Activated CD8-positive, alpha-beta memory T cell treated with anti-CD3 and anti-CD28 coated beads, Interleukin-2, amount 50 U/mL, for 1 hour (primary cell): ENCODE data around the gene XYLT1.
"Not testable (repeated sequence)": the region's sequence is repeated elsewhere in the genome, so short reads cannot be mapped to it uniquely, and the experiment has no call there.

Experiments used
- DNase-seq: peaks from one replicate; pipeline ENCODE4 v3.0.0-alpha.2; 2020; ENCODE audit errors: extremely low read depth

The XYLT1 gene

DNA sequence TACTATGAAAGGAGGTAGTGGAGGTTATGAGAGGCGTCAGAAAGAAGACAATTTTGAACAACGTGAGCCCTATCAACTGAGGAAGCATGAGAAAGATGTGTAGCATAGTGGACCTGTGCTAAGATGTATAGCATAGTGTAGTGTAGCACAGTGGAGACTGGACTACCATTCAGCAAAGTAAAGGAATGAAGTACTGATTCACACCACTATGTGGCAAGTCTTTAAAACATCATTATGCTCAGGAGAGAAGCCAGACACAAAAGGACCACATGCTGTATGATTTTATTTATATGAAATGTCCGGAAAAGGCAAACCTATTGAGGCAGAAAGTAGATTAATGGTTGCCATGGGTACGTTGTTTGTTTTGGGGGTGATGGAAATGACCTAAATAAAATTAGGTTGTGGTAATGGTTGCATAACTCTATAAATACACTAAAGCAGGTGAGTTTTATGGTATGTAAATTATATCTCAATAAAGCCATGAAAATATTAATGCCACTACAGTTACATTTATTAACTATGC is 20.4 kb upstream of the XYLT1 start:
- DNase-seq, result no peak

DNA sequence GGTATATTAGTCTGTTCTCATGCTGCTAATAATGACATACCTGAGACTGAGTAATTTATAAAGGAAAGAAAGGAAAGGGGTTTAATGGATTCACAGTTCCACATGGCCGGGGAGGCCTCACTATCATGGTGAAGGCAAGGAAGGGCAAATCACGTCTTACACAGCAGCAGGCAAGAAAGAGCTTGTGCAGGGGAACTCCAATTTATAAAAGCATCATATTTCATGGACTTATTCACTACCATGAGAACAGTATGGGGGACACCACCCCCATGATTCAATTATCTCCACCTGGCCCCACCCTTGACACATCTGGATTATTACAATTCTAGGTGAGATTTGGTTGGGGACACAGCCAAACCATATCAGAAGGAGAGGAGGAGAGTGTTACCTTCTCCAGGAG is 17.7 kb upstream of the XYLT1 start:
- DNase-seq, result no peak

DNA sequence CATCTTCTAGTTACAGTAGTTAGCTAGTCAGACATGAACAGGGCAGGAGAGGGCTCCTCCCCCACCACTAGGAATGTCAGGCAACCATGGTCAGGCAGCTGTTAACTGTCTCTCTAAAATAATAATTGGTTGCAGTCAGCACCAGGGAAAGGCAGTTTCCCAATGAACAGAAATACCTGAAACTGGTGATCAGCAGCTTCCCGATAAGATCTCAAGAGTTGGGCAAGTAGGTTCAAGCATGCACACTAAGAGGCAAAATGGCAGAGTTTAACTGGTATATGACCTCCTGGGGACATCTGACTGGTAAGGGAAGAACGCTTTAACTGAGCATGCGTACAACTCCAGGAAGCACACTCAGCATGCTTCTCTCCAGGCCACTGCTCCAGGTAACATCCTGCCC is 12.6 kb upstream of the XYLT1 start:
- DNase-seq, result no peak

DNA sequence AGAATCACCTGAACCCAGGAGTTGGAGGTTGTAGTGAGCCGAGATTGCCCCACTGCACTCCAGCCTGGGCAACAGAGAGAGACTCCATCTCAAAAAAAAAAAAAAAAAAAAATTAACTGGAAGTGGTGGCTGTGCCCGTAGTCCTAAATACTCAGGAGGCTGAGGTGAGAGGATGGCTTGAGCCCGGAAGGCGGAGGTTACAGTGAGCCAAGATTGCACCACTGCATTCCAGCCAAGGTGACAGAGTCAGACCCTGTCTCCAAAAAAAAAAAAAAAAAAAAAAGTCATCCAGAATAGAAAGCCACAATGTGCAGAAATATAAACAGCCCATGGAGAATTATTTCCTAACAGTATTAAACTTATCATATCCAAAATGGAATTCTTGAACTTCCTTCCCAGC is 11.6 kb upstream of the XYLT1 start:
- not testable (repeated sequence) for DNase-seq

DNA sequence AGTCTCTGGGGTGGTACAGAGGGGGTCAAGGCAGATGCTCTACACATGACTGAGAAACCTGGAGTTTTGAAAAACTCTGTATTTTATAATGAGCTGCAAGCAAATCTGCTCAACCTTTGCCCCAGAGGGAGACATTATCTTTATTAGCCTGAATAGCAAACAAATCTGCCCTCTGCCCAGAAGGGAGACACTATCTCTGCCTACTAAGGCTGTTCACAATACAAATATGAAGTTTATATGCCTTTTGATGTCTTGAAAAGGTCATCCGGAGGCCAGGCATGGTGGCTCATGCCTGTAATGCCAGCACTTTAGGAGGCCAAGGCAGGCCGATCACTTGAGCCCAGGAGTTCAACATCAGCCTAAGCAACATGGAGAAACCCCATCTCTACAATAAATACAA is 11.0 kb upstream of the XYLT1 start:
- no peak for DNase-seq

DNA sequence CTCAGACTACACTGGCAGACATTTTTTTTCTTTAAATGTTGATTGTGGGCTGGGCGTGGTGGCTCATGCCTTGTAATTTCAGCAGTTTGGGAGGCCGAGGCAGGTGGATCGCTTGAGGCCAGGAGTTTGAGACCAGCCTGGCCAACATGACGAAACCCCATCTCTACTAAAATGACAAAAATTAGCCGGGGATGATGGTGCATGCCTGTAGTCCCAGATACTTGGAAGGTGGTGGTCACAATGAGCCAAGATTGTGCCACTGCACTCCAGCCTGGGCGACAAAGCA is 6.4 kb upstream of the XYLT1 start:
- DNase-seq, result not testable (repeated sequence)

DNA sequence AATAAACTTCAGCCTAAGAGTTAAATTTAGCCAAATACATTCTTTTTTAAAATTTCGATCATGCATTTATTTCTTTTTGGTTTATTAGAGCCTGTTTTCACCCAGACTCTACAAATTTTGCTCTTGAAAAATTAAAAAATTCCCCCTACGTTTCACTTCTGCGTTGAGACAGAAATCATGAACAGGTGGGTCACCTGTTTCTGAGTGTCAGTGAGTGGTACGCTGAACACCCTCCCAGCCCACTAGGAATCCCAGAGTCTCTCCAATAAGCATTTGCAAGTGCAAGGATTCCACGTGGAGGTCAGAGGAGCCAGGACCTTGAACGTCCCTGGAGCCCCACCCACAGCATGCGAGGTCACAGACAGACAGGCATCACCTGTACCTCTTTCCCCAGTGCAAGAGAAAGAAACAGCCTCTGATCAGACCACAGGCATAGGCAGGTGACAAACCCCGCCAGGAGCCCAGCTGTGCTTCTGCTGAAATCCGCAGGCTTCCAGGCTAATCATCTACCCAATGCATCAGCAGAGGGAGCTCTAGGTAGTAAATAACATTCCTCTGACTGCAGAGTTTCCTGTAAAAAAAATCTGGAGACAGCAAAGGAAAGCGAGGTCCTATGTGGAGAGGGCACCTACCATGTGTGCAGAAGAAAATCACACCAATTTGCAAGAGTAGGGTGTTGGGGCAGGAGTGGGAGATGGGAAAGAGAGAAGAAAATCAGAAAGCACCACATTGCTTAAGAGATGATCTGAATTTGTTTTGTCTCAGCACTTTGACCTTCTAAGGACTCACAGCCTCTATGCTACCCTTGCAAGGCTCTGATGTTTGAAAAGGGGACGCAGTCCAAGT is 5.9 kb upstream of the XYLT1 start:
- DNase-seq, result no peak

DNA sequence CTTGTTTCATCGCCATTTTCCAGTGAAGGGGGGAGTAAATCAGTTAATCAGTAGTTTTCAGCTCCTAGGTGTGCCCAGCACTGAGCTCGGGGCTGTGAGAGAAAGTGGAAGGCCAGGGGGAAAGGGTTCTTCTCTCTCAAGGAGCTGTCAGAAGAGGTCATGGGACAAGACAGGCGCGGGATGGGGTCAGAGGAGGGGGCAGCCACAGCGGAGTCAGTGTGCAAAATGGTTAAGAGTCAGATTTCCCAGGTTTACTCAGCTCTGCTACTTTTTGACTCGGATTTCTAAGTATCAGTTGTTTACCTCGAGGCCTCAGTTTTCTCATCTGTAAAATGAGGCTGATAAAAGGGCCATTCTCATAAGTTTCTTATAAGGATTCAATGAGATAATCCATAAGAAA is 4.3 kb upstream of the XYLT1 start:
- DNase-seq, result no peak

DNA sequence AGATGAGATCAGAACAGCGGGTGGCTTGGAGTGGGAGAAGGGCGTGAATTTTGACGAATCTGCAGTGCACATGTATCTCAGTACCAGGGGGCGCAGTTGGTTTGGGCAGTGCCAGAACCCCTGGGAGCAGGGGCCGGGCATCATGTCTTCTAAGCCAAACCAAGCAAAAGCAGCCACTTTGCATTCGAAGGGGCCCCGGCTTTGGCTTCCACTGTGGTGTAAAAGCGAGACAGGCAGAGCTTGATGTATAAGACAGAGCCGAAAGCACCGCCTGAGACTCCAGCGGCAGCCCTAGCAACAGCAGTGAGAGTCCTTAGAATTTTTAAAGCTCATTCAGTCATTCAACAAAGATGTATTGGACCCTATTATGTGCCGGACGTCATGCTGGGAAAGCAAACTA is 3.8 kb upstream of the XYLT1 start:
- no peak for DNase-seq

DNA sequence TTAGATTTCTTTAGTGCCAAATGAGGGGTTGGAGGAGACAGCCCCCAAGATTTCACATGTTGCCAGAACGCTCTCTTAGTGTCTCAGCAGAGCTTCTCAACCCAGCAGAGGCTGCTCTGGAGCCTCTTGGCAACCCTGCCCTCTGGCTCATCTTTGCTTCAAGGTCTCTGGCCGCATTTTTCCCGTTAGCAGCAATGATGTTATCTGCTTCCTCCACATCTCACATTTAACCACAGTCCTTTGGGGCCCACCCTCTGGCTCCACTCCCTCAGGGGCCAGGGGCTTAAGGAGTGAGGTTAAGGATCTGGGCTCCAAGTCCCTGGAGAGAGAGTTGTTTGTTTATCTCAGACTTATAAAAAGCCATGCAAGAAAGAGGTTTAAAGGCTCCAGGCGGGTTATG is 3.3 kb upstream of the XYLT1 start:
- no peak for DNase-seq

DNA sequence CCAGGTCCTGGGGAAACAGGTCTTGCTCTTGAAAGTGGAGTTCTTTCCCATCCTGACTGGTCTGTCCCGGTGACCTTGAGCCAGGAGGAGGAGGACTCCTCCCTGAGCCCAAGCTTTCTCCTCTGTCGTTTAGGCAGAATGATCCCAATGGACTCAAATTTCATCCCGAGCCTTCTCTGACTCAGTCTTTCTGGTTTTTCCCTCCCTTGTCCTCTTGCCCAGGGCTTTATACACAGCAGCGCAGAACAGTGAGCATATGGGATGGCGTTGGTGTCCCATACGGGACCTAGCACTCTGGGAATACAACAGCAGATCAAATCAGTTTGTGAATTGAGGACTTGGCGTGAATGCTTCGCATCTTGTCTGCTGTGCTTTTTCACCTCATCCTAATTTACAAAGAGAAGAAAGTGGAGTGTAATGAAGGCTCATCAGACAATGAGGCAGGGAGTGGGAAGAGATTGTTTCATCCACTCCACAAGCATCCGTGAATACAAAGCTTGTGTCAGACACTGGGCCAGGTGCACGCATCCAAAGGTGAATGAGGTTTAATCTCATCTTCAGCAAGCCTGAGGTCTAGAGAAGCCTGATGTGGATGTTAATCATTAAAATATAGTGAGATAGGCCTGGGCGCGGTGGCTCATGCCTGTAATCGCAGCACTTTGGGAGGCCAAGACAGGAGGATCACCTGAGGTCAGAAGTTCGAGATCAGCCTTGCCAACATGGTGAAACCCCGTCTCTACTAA is 1.1 kb upstream of the XYLT1 start:
- DNase-seq, result no peak

DNA sequence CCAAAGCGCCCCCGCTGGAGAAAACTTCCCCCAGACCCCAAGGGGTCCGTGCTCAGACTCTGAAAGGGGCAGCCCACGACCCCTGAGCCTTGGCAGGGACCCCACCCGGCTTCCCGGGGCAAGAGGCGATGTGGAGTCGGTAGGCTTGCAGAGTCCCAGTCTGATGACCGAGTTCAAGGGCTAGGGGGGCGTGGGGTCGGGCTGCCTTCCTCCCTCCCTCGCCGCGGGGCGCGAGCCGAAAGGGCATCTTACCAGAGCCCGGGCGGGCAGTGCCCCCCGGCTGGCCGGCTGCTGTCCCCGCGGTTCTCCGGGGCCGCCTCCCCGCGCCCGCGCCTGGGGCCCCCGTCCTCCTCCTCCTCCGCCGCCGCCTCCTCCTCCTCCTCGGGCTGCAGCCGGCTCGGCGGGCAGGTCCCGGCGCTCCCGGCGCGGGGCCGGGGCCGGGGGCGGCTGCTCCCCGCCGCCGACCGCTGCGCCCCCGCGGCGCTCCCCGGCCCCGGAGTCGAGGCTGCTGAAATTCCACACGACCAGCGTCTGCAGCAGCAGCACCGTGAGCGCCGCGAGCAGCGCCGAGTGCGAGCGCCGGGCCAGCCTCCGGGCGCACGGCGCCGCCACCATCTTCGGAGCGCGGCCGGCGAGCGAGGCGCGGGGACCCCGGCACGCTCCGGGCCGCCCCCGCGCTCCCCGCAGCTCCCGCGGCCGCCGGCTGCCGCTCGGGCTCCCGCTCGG is 415 bp downstream of the XYLT1 start:
- DNase-seq, result no peak

DNA sequence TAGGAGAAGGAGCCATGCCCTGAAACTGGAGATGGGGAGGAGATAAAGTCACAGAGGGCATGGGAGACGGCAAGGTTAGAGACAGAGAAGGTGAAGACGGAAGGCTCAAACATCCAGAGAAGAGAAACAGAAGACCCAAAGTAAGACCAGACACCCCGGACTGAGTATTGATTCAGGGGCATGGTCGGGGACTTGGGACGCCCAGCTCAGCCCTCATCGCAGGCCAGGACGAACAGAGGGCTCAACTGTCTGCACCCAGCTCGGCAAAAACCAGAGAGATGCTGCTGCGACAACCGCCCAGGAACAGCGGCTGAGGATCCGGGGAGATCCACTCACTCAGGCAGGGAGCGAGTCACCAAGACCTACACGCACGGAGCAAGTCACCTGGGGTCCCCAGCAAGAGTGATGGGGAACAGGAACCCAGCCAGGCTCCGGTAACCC is 999 bp downstream of the XYLT1 start:
- no peak for DNase-seq

DNA sequence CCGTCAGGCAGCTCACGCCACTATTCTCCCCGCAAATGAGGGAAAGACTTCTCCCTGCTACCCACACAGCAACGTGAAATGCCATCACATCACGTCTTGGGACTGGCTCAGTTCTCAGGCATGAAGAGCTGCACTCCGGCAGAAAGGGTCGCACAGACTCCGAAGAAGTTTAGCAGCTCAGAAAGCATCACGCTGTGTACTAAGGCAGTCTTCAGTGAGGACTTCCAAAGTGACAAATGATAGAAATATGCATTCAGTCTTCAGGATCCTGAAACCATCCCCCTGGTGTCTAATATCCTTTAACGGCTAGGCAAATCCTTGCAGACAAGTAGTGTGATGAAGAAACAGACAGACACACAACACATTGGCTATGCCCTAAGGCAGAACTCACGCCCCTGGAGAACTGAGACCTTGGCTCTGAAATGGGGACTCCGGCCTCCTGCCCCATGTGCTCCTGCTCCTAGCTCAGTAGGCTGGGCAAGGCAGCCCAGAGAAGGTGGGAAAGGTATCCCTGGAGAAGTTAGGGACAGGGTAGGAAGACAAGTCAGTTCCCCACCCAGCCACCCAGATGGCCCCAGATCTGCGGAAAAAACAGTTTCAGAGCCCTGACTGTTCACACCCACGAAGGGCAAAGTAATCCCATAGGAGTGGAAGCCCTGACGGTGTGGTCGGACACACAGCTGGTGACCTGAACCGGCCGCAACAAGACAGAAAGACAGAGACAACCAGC is 1.6 kb downstream of the XYLT1 start:
- DNase-seq, result no peak

DNA sequence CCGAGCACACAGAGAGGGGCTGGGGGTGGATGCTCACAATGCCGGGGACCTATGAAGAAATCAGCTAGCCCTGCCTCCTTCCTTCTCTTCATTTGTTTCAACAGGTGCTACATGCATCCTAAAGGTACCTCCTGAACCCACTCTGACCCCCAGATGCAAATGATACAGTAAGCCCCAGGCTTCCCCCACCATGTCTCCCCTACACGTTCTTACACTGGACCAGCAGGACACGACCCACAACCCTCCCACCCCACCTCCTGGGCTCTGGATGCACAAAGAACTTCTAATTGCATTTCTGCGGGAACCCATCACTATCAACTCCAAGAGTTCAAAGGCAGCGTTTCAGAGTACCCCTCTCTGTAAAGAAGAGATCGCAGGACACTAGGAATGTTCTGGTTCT is 2.1 kb downstream of the XYLT1 start:
- no peak for DNase-seq

DNA sequence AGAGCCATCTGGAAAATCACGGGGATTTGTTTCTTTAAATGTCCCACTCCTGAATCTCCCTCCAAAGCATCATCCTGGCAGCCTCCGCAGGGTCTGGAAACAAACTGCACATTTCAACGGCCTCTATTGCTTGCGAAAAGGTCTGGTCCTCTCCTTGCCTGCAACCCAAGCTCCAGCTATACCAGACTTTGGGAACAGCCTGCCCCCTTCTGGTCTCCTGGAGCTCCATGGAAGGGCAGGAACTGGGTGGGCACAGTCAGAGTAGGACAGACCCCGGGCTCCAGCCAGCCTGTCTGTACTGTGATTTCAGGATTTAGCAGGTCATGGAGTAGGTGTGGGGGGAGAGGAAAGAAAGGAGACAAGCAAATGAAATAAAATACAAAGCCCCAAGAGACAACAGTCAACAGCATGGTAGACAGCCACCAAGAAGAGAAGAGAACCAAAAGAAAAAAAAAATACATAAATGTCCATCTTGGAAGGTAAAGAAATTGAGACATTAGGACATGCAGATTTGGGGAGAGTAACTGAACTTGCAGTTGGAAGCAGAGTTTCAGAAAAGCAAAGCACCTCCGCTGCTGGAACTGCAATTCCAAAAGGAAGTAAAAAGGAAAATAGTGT is 2.7 kb downstream of the XYLT1 start:
- DNase-seq, result no peak

DNA sequence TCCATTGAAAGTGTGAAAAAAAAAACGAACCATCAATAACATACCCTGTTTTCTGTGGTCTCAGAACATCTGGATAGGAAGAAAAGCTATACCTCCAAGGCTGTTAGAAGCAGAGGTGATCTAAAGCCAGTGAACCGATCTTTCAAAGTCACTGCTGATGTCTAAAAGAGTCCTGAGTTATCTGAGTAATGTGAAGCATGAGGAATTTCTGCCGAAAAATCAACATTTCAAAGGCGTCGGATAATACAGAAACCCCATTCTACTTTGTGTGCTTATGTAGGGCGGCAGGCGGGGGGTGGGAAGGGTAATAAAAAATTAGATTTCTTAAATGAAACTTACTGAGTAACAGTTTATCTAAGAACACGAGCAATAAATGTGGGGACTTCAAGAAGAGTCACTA is 3.9 kb downstream of the XYLT1 start:
- no peak for DNase-seq

DNA sequence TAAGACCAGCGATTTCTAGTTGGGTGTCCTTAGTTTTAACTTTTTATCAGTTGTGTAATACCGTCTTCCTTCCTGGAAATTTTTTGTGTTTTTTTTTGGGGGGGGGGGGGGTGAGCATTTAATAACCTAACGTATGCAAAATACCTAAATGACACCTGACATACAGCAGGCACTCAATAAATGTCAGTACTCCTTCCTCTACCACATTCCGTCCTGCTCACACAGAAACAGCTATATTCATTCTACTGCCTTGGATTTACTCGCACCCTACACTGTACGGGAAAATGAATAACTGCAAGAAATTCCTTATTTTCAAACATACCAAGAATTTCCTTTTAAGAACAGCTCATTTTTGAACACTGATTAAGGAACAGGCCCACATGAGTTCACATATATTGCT is 5.3 kb downstream of the XYLT1 start:
- no peak for DNase-seq

DNA sequence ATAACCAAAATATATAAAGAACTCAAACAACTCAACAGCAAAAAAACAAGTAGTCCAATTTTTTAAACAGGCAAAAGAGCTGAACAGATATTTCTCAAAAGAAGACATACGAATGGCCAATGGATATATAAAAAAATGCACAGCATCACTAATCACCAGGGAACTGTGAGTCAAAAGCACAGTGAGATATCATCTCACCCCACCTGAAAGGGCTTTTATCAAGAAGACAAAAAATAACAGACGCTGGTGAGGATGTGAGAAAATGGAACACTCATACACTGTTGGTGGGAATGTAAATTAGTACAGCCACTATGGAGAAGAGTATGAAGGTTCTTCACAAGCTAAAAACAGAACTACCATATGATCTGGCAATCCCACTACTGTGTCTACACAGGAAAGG is 7.4 kb downstream of the XYLT1 start:
- DNase-seq, result no peak

DNA sequence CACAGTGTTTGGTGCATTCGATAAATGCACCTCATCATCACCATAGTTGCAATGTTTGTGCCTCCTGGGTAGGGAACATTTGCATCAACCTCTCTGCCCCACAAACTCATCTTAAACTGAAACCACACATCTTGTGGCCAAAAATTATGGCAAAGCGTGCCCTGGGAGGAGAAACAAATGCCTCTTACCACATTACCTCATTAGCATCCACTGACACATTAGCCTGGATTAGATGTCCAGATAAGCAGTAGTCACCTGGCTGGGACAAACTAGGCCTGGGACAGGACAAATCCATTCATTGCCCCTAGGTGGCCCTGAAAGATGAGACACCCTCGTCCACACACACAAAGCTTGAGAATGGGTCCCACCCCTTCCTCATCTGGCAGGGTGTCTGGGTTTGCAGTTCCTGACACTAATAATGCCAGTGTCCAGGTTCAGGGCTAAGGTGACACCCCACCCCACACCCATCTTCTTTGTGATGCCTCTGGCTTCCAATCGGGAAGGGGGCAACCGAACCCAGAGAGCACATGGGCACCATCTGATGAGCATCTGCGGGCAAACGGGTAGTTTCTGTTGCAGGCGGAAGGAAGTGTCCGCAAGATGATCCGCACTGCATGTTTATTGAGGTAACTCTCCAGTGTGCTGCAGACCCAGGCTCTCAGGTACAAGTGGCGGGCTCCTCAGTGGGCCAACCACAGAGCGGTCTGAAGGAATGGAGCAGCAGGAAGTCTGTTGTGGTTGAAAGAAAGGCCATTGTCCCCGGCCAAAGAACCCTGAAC is 8.6 kb downstream of the XYLT1 start:
- DNase-seq, result no peak

DNA sequence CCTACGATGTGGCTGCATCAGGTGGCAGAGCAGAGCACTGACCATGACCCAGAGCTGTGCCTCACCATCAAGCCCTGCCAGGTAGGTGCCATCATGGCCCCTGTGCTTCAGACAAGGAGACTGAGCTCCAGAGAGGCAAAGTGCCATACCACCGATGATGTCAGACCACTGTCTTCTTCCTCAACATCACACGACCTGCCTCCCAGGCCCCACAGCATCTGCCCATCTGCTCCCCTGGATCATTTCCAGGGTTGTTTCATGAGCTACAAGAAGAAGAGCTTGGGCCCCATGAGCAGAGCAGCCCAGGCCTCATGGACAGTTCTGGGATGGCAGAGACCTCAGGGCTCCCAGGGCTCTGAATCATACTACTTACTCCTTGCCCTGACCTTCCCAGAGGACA is 9.9 kb downstream of the XYLT1 start:
- DNase-seq, result no peak
